Measurements from ENCODE around the gene PPP1R13B.

GRCh38 chr14:103713304-103714062, 133.9 kb downstream of the PPP1R13B start:
- TF ChIP-seq, protein P1, sequence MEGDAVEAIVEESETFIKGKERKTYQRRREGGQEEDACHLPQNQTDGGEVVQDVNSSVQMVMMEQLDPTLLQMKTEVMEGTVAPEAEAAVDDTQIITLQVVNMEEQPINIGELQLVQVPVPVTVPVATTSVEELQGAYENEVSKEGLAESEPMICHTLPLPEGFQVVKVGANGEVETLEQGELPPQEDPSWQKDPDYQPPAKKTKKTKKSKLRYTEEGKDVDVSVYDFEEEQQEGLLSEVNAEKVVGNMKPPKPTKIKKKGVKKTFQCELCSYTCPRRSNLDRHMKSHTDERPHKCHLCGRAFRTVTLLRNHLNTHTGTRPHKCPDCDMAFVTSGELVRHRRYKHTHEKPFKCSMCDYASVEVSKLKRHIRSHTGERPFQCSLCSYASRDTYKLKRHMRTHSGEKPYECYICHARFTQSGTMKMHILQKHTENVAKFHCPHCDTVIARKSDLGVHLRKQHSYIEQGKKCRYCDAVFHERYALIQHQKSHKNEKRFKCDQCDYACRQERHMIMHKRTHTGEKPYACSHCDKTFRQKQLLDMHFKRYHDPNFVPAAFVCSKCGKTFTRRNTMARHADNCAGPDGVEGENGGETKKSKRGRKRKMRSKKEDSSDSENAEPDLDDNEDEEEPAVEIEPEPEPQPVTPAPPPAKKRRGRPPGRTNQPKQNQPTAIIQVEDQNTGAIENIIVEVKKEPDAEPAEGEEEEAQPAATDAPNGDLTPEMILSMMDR (IDR thresholded peaks at IDR 0.05): no peak
- TF ChIP-seq EP300 (IDR thresholded peaks at IDR 0.05): no peak
